Measurements from ENCODE around the gene KCNQ2.

GRCh38 chr20:63425846-63426485 lies 46.5 kb downstream of the KCNQ2 start:
- TF ChIP-seq CTCF (IDR thresholded peaks at IDR 0.05; ENCODE audit: low read depth, low read length, poor library complexity, severe bottlenecking) (no peak), EZH2phosphoT487 (IDR thresholded peaks at IDR 0.05; ENCODE audit: borderline replicate concordance, low read length) (no peak)
